Ishikawa (cell line): ENCODE data around the gene PTPRN2.

Source experiments
- CEBPB ChIP-seq: IDR thresholded peaks from 2 replicates; pipeline ENCODE4 v1.6.1; 2012
- CREB1 ChIP-seq: IDR thresholded peaks from 2 replicates; pipeline ENCODE4 v1.6.1; 2012; ENCODE audit warnings: low read depth
- EGR1 ChIP-seq: IDR thresholded peaks from 2 replicates; pipeline ENCODE4 v1.6.1; 2012
- EP300 ChIP-seq: IDR thresholded peaks from 2 replicates; pipeline ENCODE4 v1.6.1; 2012; ENCODE audit warnings: borderline replicate concordance
- FOXM1 ChIP-seq: IDR thresholded peaks from 2 replicates; pipeline ENCODE4 v1.6.1; 2012; ENCODE audit warnings: low read depth, borderline replicate concordance
- NFIC ChIP-seq: IDR thresholded peaks from 2 replicates; pipeline ENCODE4 v1.6.1; 2012
- RAD21 ChIP-seq: IDR thresholded peaks from 2 replicates; pipeline ENCODE4 v1.6.1; 2012; ENCODE audit warnings: low read depth
- TAF1 ChIP-seq: IDR thresholded peaks from 2 replicates; pipeline ENCODE4 v1.6.1; 2012; ENCODE audit warnings: low read depth, mild to moderate bottlenecking
- TCF12 ChIP-seq: IDR thresholded peaks from 2 replicates; pipeline ENCODE4 v1.6.1; 2012; ENCODE audit warnings: low read depth
- TEAD4 ChIP-seq: IDR thresholded peaks from 2 replicates; pipeline ENCODE4 v1.6.1; 2012
- YY1 ChIP-seq: IDR thresholded peaks from 2 replicates; pipeline ENCODE4 v1.6.1; 2012; ENCODE audit warnings: low read depth
- ZBTB7A ChIP-seq: IDR thresholded peaks from 2 replicates; pipeline ENCODE4 v1.6.1; 2012; ENCODE audit warnings: low read depth
- TF ChIP-seq, protein P1 (sequence below): IDR thresholded peaks from 2 replicates; pipeline ENCODE4 v1.6.1; 2012
- TF ChIP-seq, protein P2 (sequence below): IDR thresholded peaks from 2 replicates; pipeline ENCODE4 v1.6.1; 2012; ENCODE audit warnings: low read depth, mild to moderate bottlenecking
- TF ChIP-seq, protein P3 (sequence below): IDR thresholded peaks from 2 replicates; pipeline ENCODE4 v1.6.1; 2012

Gene PTPRN2

DNA sequence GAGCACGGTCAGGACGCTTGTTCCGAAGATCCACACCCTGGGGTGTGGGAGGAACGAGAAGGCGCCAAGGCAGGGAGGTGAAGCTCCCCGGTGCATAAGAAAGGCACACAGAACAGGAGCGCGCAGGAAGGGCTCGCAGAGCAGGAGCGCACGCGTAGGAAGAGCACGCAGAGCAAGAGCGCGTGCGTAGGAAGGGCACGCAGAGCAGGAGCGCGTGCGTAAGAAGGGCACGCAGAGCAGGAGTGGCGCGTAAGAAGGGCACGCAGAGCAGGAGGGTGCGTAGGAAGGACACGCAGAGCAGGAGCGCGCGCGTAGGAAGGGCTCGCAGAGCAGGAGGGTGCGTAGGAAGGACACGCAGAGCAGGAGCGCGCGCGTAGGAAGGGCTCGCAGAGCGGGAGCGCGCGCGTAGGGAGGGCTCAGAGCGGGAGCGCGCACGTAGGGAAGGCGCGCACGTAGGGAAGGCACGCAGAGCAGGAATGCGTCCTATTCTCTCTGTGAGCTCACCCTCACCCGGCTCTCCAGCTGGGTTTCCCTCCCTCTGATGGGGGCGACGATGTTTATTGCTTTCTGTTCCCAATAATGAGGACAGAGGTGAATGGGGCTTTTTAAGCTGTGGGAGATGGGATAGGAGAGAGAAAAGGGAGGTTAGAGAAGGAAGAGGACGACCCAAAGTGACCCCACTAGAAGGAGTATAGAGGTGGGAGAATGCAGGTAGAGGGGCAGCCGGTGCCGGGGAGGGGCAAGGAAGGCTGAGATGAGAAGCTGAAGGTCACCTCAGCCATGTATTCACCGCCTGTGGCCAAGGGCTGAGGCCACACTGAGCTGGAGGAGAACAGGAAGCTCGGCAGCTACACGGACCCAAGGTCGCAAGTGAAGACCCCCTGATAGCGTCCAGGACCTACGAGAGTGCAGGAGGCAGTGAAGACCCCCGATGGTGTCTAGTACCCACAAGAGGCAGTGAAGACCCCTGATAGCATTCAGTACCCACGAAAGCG, 423.2 kb downstream of the PTPRN2 start:
- no peak for TF ChIP-seq CEBPB
- no peak for TF ChIP-seq EP300
- TF ChIP-seq TEAD4: no peak
- TF ChIP-seq, protein P1, sequence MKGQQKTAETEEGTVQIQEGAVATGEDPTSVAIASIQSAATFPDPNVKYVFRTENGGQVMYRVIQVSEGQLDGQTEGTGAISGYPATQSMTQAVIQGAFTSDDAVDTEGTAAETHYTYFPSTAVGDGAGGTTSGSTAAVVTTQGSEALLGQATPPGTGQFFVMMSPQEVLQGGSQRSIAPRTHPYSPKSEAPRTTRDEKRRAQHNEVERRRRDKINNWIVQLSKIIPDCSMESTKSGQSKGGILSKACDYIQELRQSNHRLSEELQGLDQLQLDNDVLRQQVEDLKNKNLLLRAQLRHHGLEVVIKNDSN: no peak
- no peak for TF ChIP-seq RAD21
- TF ChIP-seq FOXM1: no peak
- TF ChIP-seq YY1: no peak
- TF ChIP-seq ZBTB7A: no peak
- TF ChIP-seq TAF1: no peak
- TF ChIP-seq NFIC: no peak
- no peak for TF ChIP-seq EGR1
- TF ChIP-seq CREB1: no peak
- no peak for TF ChIP-seq TCF12
- TF ChIP-seq, protein P2, sequence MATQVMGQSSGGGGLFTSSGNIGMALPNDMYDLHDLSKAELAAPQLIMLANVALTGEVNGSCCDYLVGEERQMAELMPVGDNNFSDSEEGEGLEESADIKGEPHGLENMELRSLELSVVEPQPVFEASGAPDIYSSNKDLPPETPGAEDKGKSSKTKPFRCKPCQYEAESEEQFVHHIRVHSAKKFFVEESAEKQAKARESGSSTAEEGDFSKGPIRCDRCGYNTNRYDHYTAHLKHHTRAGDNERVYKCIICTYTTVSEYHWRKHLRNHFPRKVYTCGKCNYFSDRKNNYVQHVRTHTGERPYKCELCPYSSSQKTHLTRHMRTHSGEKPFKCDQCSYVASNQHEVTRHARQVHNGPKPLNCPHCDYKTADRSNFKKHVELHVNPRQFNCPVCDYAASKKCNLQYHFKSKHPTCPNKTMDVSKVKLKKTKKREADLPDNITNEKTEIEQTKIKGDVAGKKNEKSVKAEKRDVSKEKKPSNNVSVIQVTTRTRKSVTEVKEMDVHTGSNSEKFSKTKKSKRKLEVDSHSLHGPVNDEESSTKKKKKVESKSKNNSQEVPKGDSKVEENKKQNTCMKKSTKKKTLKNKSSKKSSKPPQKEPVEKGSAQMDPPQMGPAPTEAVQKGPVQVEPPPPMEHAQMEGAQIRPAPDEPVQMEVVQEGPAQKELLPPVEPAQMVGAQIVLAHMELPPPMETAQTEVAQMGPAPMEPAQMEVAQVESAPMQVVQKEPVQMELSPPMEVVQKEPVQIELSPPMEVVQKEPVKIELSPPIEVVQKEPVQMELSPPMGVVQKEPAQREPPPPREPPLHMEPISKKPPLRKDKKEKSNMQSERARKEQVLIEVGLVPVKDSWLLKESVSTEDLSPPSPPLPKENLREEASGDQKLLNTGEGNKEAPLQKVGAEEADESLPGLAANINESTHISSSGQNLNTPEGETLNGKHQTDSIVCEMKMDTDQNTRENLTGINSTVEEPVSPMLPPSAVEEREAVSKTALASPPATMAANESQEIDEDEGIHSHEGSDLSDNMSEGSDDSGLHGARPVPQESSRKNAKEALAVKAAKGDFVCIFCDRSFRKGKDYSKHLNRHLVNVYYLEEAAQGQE: no peak
- TF ChIP-seq, protein P3, sequence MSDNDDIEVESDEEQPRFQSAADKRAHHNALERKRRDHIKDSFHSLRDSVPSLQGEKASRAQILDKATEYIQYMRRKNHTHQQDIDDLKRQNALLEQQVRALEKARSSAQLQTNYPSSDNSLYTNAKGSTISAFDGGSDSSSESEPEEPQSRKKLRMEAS: no peak

DNA sequence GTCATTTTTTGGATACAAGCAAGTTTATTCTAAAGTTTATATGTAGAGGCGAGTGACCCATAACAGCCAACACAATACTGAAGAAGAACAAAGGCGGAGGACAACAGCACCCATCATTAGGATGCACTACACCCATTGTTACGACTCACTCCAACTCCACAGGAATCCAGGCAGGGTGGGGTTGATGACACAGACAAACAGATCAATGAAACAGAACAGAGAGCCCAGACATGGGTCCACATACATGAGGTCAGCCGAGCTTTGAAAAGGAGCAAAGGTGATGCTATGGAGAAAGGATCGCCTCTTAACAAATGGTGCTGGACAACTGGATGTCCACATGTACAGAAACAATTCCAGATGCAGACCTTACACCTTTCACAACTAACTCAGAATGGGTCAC, 426.4 kb downstream of the PTPRN2 start:
- TF ChIP-seq, protein P3: no peak
- TF ChIP-seq ZBTB7A: no peak

DNA sequence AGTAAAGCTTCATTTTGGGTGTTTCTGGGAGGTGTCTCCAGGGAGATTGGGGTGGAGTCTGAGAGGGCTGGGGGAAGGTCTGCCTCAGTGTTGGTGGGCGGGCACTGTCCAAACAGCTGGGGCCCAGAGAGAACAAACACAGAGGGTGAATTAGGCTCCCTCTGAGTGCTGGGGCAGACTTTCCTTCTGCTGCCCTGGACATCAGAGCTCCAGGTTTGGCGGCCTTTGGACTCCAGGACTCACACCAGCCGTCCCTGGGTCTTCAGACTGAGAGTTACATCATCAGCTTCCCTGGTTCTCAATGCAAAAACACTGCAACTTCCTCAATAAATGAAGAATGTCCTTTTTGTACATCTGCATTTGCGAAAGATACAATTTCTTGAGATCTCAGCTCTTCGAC, 427.4 kb downstream of the PTPRN2 start:
- TF ChIP-seq YY1 (no peak), EGR1 (no peak), ZBTB7A (no peak), TEAD4 (no peak), NFIC (no peak), CEBPB (no peak), EP300 (no peak), TCF12 (no peak), FOXM1 (no peak), TAF1 (no peak), RAD21 (no peak), CREB1 (no peak)
- TF ChIP-seq, protein P2: no peak
- TF ChIP-seq, protein P3: no peak
- TF ChIP-seq, protein P1: no peak

DNA sequence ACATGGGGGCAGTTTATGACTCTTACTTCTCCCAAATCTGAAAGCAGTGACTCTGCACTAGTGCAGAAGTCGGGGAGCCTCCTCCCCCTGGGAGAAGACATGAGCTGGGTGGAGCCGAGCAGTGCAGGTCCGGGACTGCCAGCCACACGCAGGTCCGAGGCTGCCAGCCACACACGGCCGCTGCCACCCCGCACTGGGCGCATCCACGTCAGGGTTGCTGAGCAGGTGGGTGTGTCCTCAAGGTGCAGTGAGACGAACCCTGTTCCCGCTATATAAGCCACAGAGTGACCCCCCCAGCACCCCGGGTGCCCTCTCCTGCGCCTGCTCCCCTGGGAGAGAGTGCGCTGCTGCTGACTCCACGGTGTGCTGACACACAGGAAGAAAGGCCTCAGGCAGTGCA, 430.2 kb downstream of the PTPRN2 start:
- TF ChIP-seq, protein P3: no peak
- TF ChIP-seq CREB1 (no peak), YY1 (no peak), TEAD4 (no peak), RAD21 (no peak), ZBTB7A (no peak), TCF12 (no peak), EP300 (no peak), FOXM1 (no peak), CEBPB (no peak)
- TF ChIP-seq, protein P2: no peak
- TF ChIP-seq, protein P1: no peak
